Vagina (tissue), 2 donors: ENCODE results near the gene CBY2. TPM values are rescaled to one million over a fixed set of nuclear protein-coding genes. Genes with fewer than 3 reads are reported as not detected.
"Not testable (repeated sequence)": the region's sequence is repeated elsewhere in the genome, so short reads cannot be mapped to it uniquely, and the experiment has no call there.

Source experiments
- DNase-seq, 2 donors: peaks; one replicate each; pipeline ENCODE4 v3.0.0-alpha.2; 2017; ENCODE audit errors: extremely low spot score in 2 of 2
- H3K27ac ChIP-seq: fragments of 200-600 bp; sonication (generic); one replicate; pipeline ENCODE4 v1.5.1; 2019
- H3K27me3 ChIP-seq: fragments of 200-600 bp; sonication (generic); one replicate; pipeline ENCODE4 v1.5.1; 2019
- H3K36me3 ChIP-seq, 2 donors: fragments of 200-600 bp; sonication (generic); one replicate each; pipeline ENCODE4 v1.5.1; 2017 to 2019
- H3K4me1 ChIP-seq: fragments of 200-600 bp; sonication (generic); one replicate; pipeline ENCODE4 v1.5.1; 2019
- H3K4me3 ChIP-seq, 2 donors: fragments of 200-600 bp; sonication (generic); 1 replicate in 1 of 2; 2 replicates in 1 of 2; pipeline ENCODE4 v1.5.1; 2016 to 2019
- H3K9me3 ChIP-seq: fragments of 200-600 bp; sonication (generic); one replicate; pipeline ENCODE4 v1.5.1; 2019
- POLR2A ChIP-seq, 2 donors: fragments of 450-650 bp; IDR thresholded peaks; one replicate each; pipeline ENCODE4 v1.6.1; 2017; ENCODE audit warnings: antibody characterized with exemption in 2 of 2, mild to moderate bottlenecking in 2 of 2, moderate library complexity in 2 of 2
- POLR2AphosphoS5 ChIP-seq, 2 donors: sonication (generic); formaldehyde crosslinking; IDR thresholded peaks; one replicate each; pipeline ENCODE4 v1.9.0; 2017; ENCODE audit warnings: antibody characterized with exemption in 2 of 2, mild to moderate bottlenecking in 2 of 2, low read depth in 1 of 2; ENCODE audit not compliant: insufficient read depth in 1 of 2
- intact Hi-C: fragments of 100-400 bp; cut with DNase I; formaldehyde crosslinking; loops from one replicate; pipeline ENCODE4 v1.15.1; 2023
- small RNA-seq: library from RNA; depleted of rRNA; stranded (forward); fragments of <200 nt; gene quantifications from one replicate; pipeline ENCODE3, GENCODE V24; 2016
- total RNA-seq: library from RNA; depleted of rRNA; stranded (reverse); fragments of >200 nt; gene quantifications from one replicate; pipeline ENCODE4 v1.2.3, GENCODE V29; 2016
- TF ChIP-seq, protein P1 (sequence below), 3 experiments: fragments of 450-650 bp in 2 of 3; fragments of 200-600 bp in 1 of 3; sonication (generic) in 1 of 3; IDR thresholded peaks; one replicate each; pipeline ENCODE4 v1.5.1; 2017 to 2019; ENCODE audit warnings: antibody characterized with exemption in 3 of 3, mild to moderate bottlenecking in 2 of 3, moderate library complexity in 2 of 3

CBY2 gene
- total RNA-seq, 1 donor from 2014 or later: not detected

DNA sequence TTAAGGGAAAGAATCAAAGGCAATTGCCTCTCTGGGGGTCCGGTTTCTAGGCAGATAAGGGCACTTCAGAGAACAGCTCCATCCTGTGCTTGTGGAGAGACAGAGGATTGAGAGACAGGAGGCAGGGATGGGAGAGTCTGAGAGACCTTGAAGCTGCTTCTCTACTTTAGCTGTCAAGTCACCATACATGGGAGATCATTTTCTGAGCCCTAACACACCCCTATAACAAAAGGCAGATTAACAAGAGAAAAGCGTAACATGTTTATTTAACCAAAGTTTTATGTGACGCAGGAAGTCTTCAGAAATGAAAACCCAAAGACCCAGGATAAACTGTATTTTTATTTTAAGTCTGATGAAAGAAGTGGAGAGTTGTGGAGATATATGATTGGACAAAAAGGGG lies 48.4 kb downstream of the CBY2 start:
- intact Hi-C loops: no loop called here
- no peaks in the 10 kb centered on the region for H3K9me3 ChIP-seq
- H3K27me3 ChIP-seq: no peaks in the 10 kb centered on the region
- no peaks in the 10 kb centered on the region for H3K4me1 ChIP-seq
- H3K36me3 ChIP-seq: no peaks in the 10 kb centered on the region
- TF ChIP-seq POLR2AphosphoS5 (IDR thresholded peaks at IDR 0.05; ENCODE audit: insufficient read depth in 1 of 2, low read depth in 1 of 2) (no peak), POLR2A (IDR thresholded peaks at IDR 0.05) (no peak)
- TF ChIP-seq, protein P1, sequence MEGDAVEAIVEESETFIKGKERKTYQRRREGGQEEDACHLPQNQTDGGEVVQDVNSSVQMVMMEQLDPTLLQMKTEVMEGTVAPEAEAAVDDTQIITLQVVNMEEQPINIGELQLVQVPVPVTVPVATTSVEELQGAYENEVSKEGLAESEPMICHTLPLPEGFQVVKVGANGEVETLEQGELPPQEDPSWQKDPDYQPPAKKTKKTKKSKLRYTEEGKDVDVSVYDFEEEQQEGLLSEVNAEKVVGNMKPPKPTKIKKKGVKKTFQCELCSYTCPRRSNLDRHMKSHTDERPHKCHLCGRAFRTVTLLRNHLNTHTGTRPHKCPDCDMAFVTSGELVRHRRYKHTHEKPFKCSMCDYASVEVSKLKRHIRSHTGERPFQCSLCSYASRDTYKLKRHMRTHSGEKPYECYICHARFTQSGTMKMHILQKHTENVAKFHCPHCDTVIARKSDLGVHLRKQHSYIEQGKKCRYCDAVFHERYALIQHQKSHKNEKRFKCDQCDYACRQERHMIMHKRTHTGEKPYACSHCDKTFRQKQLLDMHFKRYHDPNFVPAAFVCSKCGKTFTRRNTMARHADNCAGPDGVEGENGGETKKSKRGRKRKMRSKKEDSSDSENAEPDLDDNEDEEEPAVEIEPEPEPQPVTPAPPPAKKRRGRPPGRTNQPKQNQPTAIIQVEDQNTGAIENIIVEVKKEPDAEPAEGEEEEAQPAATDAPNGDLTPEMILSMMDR (IDR thresholded peaks at IDR 0.05): no peak
- H3K4me3 ChIP-seq: no peak overlapping the region
- H3K27ac ChIP-seq: no peak overlapping the region
- no peak for DNase-seq

DNA sequence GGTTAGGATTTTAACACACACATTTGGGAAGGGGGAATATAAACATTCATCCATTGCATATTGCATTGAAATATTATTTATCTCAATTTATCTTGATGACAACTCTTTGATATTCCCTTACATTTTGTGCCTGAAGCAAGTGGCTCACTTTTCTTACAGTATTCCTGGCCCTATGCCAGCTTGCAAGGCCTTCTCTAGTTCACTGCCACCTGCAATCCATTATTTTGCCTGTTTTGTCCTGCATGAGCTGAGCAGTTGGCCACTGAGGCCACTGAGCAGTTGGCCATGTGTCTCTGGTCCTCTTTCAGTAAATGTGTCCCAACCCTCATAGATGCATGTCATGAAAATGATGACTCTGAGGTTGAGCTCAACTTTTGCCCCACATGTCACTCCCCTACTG lies 49.8 kb downstream of the CBY2 start:
- no peaks in the 10 kb centered on the region for H3K27me3 ChIP-seq
- intact Hi-C loops: no loop called here
- TF ChIP-seq POLR2AphosphoS5 (IDR thresholded peaks at IDR 0.05; ENCODE audit: insufficient read depth in 1 of 2, low read depth in 1 of 2) (no peak), POLR2A (IDR thresholded peaks at IDR 0.05) (no peak)
- TF ChIP-seq, protein P1 (IDR thresholded peaks at IDR 0.05): no peak

DNA sequence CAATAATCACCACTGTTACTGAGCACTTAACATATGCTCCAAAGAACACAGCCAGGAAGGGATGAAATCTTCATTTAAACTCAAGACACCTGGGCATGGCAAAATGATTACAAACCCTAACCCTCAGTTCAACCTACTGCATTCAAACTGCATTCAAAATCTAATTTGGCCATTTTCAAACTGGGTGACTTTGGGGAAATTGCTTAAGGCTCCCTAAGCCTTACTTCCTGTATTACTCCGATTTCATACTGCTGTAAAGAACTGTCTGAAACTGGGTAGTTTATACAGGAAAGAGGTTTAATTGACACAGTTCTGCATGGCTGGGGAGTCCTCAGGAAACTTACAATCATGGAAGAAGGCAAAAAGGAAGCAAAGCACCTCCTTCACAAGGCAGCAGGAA lies 50.4 kb downstream of the CBY2 start:
- intact Hi-C loops: no loop called here
- no peaks in the 10 kb centered on the region for H3K36me3 ChIP-seq

More for the DNA sequence above, 49.8 kb downstream of the CBY2 start:
- Histone ChIP-seq H3K36me3 (no peaks in the 10 kb centered on the region), H3K9me3 (no peaks in the 10 kb centered on the region), H3K4me3 (no peak overlapping the region), H3K27ac (no peak overlapping the region), H3K4me1 (no peaks in the 10 kb centered on the region)
- no peak for DNase-seq

DNA sequence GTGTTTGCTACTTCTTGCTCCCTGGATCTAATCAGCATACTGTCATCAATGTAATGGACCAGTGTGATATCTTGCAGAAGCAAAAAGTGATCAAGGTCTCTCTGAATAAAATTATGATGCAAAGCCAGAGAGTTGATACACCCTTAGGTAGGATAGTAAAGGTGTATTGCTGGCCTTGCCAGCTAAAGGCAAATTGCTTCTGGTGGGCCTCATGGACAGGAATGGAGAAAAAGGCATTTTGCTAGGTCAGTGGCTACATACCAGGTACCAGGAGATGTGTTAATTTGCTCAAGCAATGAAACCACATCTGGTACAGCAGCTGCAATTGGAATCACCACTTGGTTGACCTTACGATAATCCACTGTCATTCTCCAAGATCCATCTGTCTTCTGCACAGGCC lies 54.4 kb downstream of the CBY2 start:
- intact Hi-C loops: not testable (repeated sequence)

More for the DNA sequence above, 50.4 kb downstream of the CBY2 start:
- Histone ChIP-seq H3K4me3 (no peak overlapping the region), H3K27me3 (no peaks in the 10 kb centered on the region), H3K4me1 (no peaks in the 10 kb centered on the region), H3K27ac (no peak overlapping the region), H3K9me3 (no peaks in the 10 kb centered on the region)
- DNase-seq: no peak
- no peak for TF ChIP-seq POLR2A (IDR thresholded peaks at IDR 0.05)
- no peak for TF ChIP-seq POLR2AphosphoS5 (IDR thresholded peaks at IDR 0.05; ENCODE audit: insufficient read depth in 1 of 2, low read depth in 1 of 2)
- TF ChIP-seq, protein P1 (IDR thresholded peaks at IDR 0.05): no peak

DNA sequence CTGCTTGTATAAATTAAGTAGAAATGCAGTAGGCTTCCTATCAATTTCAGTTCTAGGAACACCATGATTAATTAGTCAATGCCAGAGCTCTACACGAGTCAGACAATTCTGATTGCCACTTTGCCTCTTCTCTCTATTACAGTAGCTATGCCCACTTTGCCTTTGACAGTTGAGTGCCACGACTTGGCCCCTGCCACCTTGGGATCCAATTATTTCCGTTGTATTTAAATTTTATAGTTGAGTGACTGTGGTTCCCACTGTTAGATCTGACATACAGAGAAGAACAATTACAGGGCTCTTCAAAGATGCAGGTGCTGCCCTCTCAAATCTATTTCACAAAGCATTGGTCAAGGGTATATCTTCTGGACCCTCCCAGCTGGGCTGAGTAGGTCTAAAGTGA lies 55.5 kb downstream of the CBY2 start:
- intact Hi-C loops, H3K9me3 ChIP-seq, H3K36me3 ChIP-seq, H3K4me1 ChIP-seq, H3K4me3 ChIP-seq, DNase-seq, H3K27ac ChIP-seq, H3K27me3 ChIP-seq: not testable (repeated sequence)

More for the DNA sequence above, 54.4 kb downstream of the CBY2 start:
- H3K9me3 ChIP-seq, H3K4me3 ChIP-seq, H3K36me3 ChIP-seq, H3K27ac ChIP-seq, H3K27me3 ChIP-seq, H3K4me1 ChIP-seq, DNase-seq: not testable (repeated sequence)

DNA sequence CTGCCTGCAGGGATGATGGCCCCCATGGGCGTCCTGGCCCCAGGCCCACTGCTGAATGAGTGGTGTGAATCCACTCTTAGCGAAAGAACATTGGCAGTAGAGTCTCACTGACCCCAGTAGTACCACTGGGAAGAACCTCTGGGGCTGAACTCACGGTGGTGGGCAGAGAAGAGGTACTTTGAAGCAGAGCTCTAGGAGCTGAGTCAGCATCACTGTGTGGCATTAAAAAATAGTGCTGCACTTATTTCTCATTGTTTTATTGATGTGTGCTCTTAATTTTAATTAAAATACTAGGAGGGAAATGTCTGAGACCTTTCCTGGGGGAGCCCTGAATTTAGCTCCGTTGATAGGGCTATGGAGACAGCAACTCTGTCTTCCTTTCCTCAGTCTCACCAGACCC lies 61.3 kb downstream of the CBY2 start:
- no peaks in the 10 kb centered on the region for H3K36me3 ChIP-seq
- H3K27me3 ChIP-seq: no peaks in the 10 kb centered on the region
- no peak overlapping the region for H3K27ac ChIP-seq
- no peaks in the 10 kb centered on the region for H3K4me1 ChIP-seq
- DNase-seq: no peak
- intact Hi-C loops: no loop called here
- no peak overlapping the region for H3K4me3 ChIP-seq
- no peaks in the 10 kb centered on the region for H3K9me3 ChIP-seq
- no peak for TF ChIP-seq POLR2AphosphoS5 (IDR thresholded peaks at IDR 0.05; ENCODE audit: insufficient read depth in 1 of 2, low read depth in 1 of 2)
- no peak for TF ChIP-seq POLR2A (IDR thresholded peaks at IDR 0.05)
- TF ChIP-seq, protein P1 (IDR thresholded peaks at IDR 0.05): no peak

Small RNA genes within 50 kb of the gene (small RNA-seq; reads per million reads assigned to genes)
- not detected for gene RF00017

Other genes with a start within 250 kb of the CBY2 start
- gene COG3, start 237.4 kb upstream of the CBY2 start, total RNA-seq: 25.3 TPM
- not detected for gene ERICH6B, start 86.6 kb upstream of the CBY2 start, total RNA-seq
- gene SIAH3, start 149.4 kb downstream of the CBY2 start, total RNA-seq: not detected